B cell (primary cell): Measurements from ENCODE around the gene ATXN1. TPM values are rescaled to one million over a fixed set of nuclear protein-coding genes. Genes with fewer than 3 reads are reported as not detected.
A peak's percentile ranks its signal among the peaks of the same experiment; 100 is the strongest.

Experiments
- ATAC-seq: fragments of 200-7000 bp; cut with Tn5 transposase; one replicate; pipeline ENCODE4 v1.10.0; 2021; ENCODE audit warnings: low read depth, mild to moderate bottlenecking, moderate number of reproducible peaks, moderate library complexity
- CTCF ChIA-PET: fragments of 350-600 bp; sonication (Branson Sonifier 250); formaldehyde crosslinking; loops from one replicate; lab custom pipeline; 2021; ENCODE audit warnings: antibody characterized with exemption, inconsistent platforms; lab: Charles Lee
- POLR2A ChIA-PET: fragments of 350-600 bp; sonication (Branson Sonifier 250); formaldehyde crosslinking; loops from one replicate; lab custom pipeline; 2021; ENCODE audit warnings: antibody characterized with exemption; lab: Charles Lee
- DNase-seq: peaks from one replicate; pipeline ENCODE4 v3.0.0; 2013
- H2AFZ ChIP-seq: 2 replicates; pipeline ENCODE4 v1.6.1; 2012; ENCODE audit warnings: mild to moderate bottlenecking, low read depth, low read length; ENCODE audit not compliant: insufficient read depth, poor library complexity, severe bottlenecking
- H3K27ac ChIP-seq, 2 donors: 1 replicate in 1 of 2; 2 replicates in 1 of 2; pipeline ENCODE4 v1.5.1; 2012 to 2013; ENCODE audit warnings: low read length in 2 of 2, mild to moderate bottlenecking in 2 of 2, moderate library complexity in 1 of 2
- H3K27me3 ChIP-seq, 4 experiments: fragments of 200-600 bp in 1 of 4; sonication (generic) in 1 of 4; replicated peaks in 1 of 4; 1 replicate in 2 of 4; 2 replicates in 2 of 4; pipeline versions ENCODE4 v1.6.1 to v1.7.0; 2013 to 2016; ENCODE audit warnings: low read length in 3 of 4, mild to moderate bottlenecking in 2 of 4, mixed read lengths in 1 of 4, moderate library complexity in 1 of 4; ENCODE audit not compliant: insufficient read depth in 4 of 4, control insufficient read depth in 3 of 4; ENCODE audit errors: control extremely low read depth in 1 of 4
- H3K36me3 ChIP-seq, 2 experiments: replicated peaks in 1 of 2; 1 replicate in 1 of 2; 2 replicates in 1 of 2; pipeline versions ENCODE4 v1.6.1 to v1.7.1; 2013; ENCODE audit warnings: low read length in 1 of 2; ENCODE audit not compliant: insufficient read depth in 2 of 2, control insufficient read depth in 1 of 2; ENCODE audit errors: control extremely low read depth in 1 of 2, extremely low read depth in 1 of 2
- H3K4me1 ChIP-seq, 2 donors: fragments of 200-600 bp in 1 of 2; sonication (generic) in 1 of 2; 1 replicate in 1 of 2; 2 replicates in 1 of 2; pipeline versions ENCODE4 v1.5.1 to v1.6.1; 2013 to 2017; ENCODE audit warnings: low read length in 2 of 2; ENCODE audit not compliant: control insufficient read depth in 2 of 2, insufficient read depth in 2 of 2
- H3K4me2 ChIP-seq: replicated peaks from 2 replicates; pipeline ENCODE3; 2012; ENCODE audit warnings: mild to moderate bottlenecking, low read depth, low read length; ENCODE audit not compliant: poor library complexity, severe bottlenecking
- H3K4me3 ChIP-seq, 5 experiments: fragments of 200-600 bp in 1 of 5; sonication (generic) in 1 of 5; 1 replicate in 3 of 5; 2 replicates in 2 of 5; pipeline versions ENCODE4 v1.5.1 to v1.7.0; 2011 to 2016; ENCODE audit warnings: low read length in 4 of 5, mild to moderate bottlenecking in 4 of 5, low read depth in 2 of 5, control low read depth in 1 of 5, moderate library complexity in 1 of 5; ENCODE audit not compliant: insufficient read depth in 1 of 5; ENCODE audit errors: control extremely low read depth in 1 of 5, extremely low read depth in 1 of 5
- H3K79me2 ChIP-seq: fragments of 200-600 bp; sonication (generic); one replicate; pipeline ENCODE4 v1.6.0; 2016; ENCODE audit warnings: low read length; ENCODE audit not compliant: control insufficient read depth, insufficient read depth
- H3K9ac ChIP-seq: fragments of 200-600 bp; sonication (generic); 2 replicates; pipeline ENCODE4 v1.6.1; 2017; ENCODE audit warnings: mild to moderate bottlenecking, low read length, moderate library complexity
- H3K9me3 ChIP-seq, 3 donors: one replicate each; pipeline versions ENCODE4 v1.6.1 to v1.7.1; 2013; ENCODE audit warnings: low read length in 2 of 3; ENCODE audit not compliant: control insufficient read depth in 2 of 3, insufficient read depth in 1 of 3; ENCODE audit errors: control extremely low read depth in 1 of 3
- H4K20me1 ChIP-seq: 2 replicates; pipeline ENCODE4 v1.6.0; 2012; ENCODE audit warnings: mild to moderate bottlenecking, low read length; ENCODE audit not compliant: insufficient read depth, control insufficient read depth, poor library complexity, severe bottlenecking
- H3K27ac Mint-ChIP-seq: one replicate; pipeline ENCODE4 v1.8.0; 2021; ENCODE audit warnings: mixed read lengths
- H3K27me3 Mint-ChIP-seq: one replicate; pipeline ENCODE4 v1.8.0; 2021; ENCODE audit warnings: mixed read lengths
- H3K4me1 Mint-ChIP-seq: one replicate; pipeline ENCODE4 v1.8.0; 2021; ENCODE audit warnings: mixed read lengths
- H3K4me3 Mint-ChIP-seq: one replicate; pipeline ENCODE4 v1.8.0; 2021; ENCODE audit warnings: mixed read lengths
- H3K9me3 Mint-ChIP-seq: one replicate; pipeline ENCODE4 v1.8.0; 2022; ENCODE audit warnings: mixed read lengths; ENCODE audit not compliant: insufficient read depth
- EZH2 ChIP-seq: IDR thresholded peaks from 2 replicates; pipeline ENCODE4 v1.6.1; 2012; ENCODE audit warnings: borderline replicate concordance, low read depth, mild to moderate bottlenecking, moderate library complexity, low read length; ENCODE audit not compliant: insufficient read depth, poor library complexity, severe bottlenecking
- WGBS: methylation state at CpG from one replicate; pipeline ENCODE4 v1.1.5; 2013; ENCODE audit warnings: missing lambda C conversion rate; ENCODE audit not compliant: insufficient coverage; 5-methylcytosine and 5-hydroxymethylcytosine counted together
- intact Hi-C: fragments of 100-400 bp; cut with micrococcal nuclease; formaldehyde crosslinking; loops from one replicate; pipeline ENCODE4 v1.10.0; 2022
- polyA plus RNA-seq: library from polyadenylated mRNA; depleted of rRNA; stranded (reverse); fragments of >200 nt; gene quantifications from 2 replicates; pipeline ENCODE4 v1.2.3, GENCODE V29; 2012
- total RNA-seq, 2 donors: library from RNA; stranded (reverse); fragments of 120-200 nt in 1 of 2; gene quantifications; 1 replicate in 1 of 2; 2 replicates in 1 of 2; pipeline versions ENCODE4 v1.2.3 to v1.2.4, GENCODE V29; 2013 to 2022
- TF ChIP-seq, protein P1 (sequence below): fragments of 200-600 bp; IDR thresholded peaks from one replicate; pipeline ENCODE4 v1.8.0; 2022; ENCODE audit warnings: antibody characterized with exemption, mild to moderate bottlenecking

Gene ATXN1
- total and polyA plus RNA-seq, 2 donors (not counting 1 experiment from before 2014, with no cell fraction given) = 5.7 to 63.8 TPM

DNA sequence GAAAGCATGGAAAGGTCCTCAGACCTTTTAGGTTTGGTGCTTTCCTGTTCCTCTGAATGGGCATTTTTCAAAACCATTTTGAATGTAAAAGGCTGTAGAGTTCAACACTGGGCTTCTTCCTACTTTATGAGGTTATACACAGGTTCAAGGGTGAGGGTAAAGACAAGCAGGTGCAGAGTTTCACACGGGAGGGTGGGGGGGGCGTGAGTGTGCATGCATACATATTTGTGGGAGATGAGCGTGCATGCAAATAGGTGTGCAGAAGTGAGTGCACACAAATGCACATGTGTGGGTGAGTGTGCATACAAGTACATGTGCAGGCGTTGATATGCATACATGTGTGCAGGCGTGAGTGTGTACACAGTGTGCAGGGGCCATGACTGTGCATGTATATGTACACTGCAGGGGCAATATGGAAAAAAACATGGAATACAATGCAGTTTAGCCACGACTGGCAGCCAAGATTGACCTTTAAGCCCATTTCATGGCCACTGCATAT is 339.7 kb downstream of the ATXN1 start:
- POLR2A ChIA-PET = interaction anchor here (1.2 to 1.7 kb wide), 2 partner anchors 50 to 340 kb away, joined by 8 to 9 read pairs; partner anchors contain the start of gene ATXN1

More for the DNA sequence above, 339.7 kb downstream of the ATXN1 start:
- peak overlapping the region; percentile 100 for H3K27ac Mint-ChIP-seq
- ATAC-seq (no peak), DNase-seq (no peak)
- Histone ChIP-seq H3K27me3 (no peaks in the 10 kb centered on the region), H4K20me1 (no peaks in the 10 kb centered on the region), H2AFZ (no peak overlapping the region), H3K4me2 (peak overlapping the region; percentile 50), H3K9ac (peak overlapping the region; percentile 56), H3K27ac (peak overlapping the region; percentile 87 to 93), H3K79me2 (no peaks in the 10 kb centered on the region), H3K9me3 (no peaks in the 10 kb centered on the region), H3K4me1 (peaks cover 20 to 37% of the 10 kb centered on the region in 2 donors), H3K36me3 (no peaks in the 10 kb centered on the region), H3K4me3 (no peak overlapping the region)
- CTCF ChIA-PET = interaction anchor here (0.9 to 3.3 kb wide), 9 partner anchors 12 to 341 kb away, joined by 3 to 36 read pairs (median 10); partner anchors contain the start of gene ATXN1
- no peaks in the 10 kb centered on the region for H3K9me3 Mint-ChIP-seq
- no peak for TF ChIP-seq EZH2
- TF ChIP-seq, protein P1, sequence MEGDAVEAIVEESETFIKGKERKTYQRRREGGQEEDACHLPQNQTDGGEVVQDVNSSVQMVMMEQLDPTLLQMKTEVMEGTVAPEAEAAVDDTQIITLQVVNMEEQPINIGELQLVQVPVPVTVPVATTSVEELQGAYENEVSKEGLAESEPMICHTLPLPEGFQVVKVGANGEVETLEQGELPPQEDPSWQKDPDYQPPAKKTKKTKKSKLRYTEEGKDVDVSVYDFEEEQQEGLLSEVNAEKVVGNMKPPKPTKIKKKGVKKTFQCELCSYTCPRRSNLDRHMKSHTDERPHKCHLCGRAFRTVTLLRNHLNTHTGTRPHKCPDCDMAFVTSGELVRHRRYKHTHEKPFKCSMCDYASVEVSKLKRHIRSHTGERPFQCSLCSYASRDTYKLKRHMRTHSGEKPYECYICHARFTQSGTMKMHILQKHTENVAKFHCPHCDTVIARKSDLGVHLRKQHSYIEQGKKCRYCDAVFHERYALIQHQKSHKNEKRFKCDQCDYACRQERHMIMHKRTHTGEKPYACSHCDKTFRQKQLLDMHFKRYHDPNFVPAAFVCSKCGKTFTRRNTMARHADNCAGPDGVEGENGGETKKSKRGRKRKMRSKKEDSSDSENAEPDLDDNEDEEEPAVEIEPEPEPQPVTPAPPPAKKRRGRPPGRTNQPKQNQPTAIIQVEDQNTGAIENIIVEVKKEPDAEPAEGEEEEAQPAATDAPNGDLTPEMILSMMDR = no peak
- 69% methylated on average over 5 of the region's 6 CpGs for WGBS
- intact Hi-C loops = loop anchor here (1.0 to 5.0 kb wide), 7 partner anchors 8 to 171 kb away; no protein-coding TSS in a partner anchor
- H3K4me1 Mint-ChIP-seq = peaks cover 47% of the 10 kb centered on the region
- H3K27me3 Mint-ChIP-seq = no peaks in the 10 kb centered on the region
- H3K4me3 Mint-ChIP-seq = peak overlapping the region; percentile 79
